ENCODE data around the gene SLFN12L. TPM values are rescaled to one million over a fixed set of nuclear protein-coding genes. Genes with fewer than 3 reads are reported as not detected.

Gene SLFN12L
- total and polyA plus RNA-seq, 10 of the 15 experiments (the other 5 are each of a cell fraction or from before 2014, with no cell fraction given): 1.0 to 21.3 (median 9.4) TPM

DNA sequence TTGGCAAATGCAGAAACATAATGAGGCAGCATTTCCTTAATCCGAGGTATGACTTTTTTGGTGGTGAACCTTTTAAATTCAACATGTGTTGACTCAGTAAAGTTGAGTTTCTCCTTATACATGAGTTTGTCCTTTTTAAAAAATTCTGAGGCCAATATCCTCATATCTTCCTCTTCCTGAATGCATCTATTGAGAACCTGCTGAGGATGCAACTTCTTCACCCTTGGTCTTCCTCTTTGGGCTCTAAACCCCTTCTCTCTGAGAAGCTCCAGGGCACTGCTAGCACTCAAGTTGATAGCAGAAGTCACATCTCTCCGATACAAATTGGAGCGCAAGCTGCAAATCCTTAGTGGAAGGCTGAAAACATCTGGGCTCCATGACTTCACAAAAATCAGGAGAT lies 19.9 kb upstream of the SLFN12L start:
- DNase-seq (ENCODE audit: low read depth, low spot score) (no peak), ATAC-seq (no peak), FAIRE-seq (no peak)
- in situ Hi-C loops (cut with MboI) (loop anchor here (5.0 kb wide), 1 partner anchor 50 kb away; no protein-coding TSS in a partner anchor), intact Hi-C loops (cut with micrococcal nuclease; ENCODE audit: unreplicated experiment) (loop anchor here (5.0 kb wide), 1 partner anchor 190 kb away; no protein-coding TSS in a partner anchor)
- ChIA-PET RAD21 (ENCODE audit: unreplicated experiment) (no interaction called here), CTCF (no interaction called here), SMC1A (ENCODE audit: uncharacterized antibody, unreplicated experiment) (interaction anchor here (0.8 kb wide), 1 partner anchor 19 kb away, joined by 3 read pairs; no protein-coding TSS in a partner anchor), POLR2A (no interaction called here)
- Histone ChIP-seq H3K9ac (ENCODE audit: control insufficient read depth, insufficient read depth, low read length) (no peak overlapping the region), H3K27me3 (replicated peaks in 1 of 2; ENCODE audit: control insufficient read depth in 2 of 2, insufficient read depth in 2 of 2, low read length in 1 of 2) (no peaks in the 10 kb centered on the region), H2AFZ (ENCODE audit: control insufficient read depth, low read depth, low read length) (no peak overlapping the region), H3K36me3 (ENCODE audit: control insufficient read depth in 2 of 2, insufficient read depth in 2 of 2, low read length in 1 of 2) (no peaks in the 10 kb centered on the region; a peak in 1 of 4 replicates), H4K20me1 (ENCODE audit: control insufficient read depth, insufficient read depth) (no peaks in the 10 kb centered on the region), H3K9me3 (replicated peaks; ENCODE audit: control insufficient read depth, insufficient read depth, low read length) (no peaks in the 10 kb centered on the region), H3K4me2 (ENCODE audit: control insufficient read depth, insufficient read depth) (no peak overlapping the region), H3K79me2 (ENCODE audit: control insufficient read depth, insufficient read depth, low read length) (no peaks in the 10 kb centered on the region), H3K27ac (ENCODE audit: control insufficient read depth, insufficient read depth) (no peak overlapping the region), H3K4me1 (ENCODE audit: control insufficient read depth, insufficient read depth, low read length) (no peaks in the 10 kb centered on the region), H3K4me3 (no peak overlapping the region)
- TF ChIP-seq, protein P1, sequence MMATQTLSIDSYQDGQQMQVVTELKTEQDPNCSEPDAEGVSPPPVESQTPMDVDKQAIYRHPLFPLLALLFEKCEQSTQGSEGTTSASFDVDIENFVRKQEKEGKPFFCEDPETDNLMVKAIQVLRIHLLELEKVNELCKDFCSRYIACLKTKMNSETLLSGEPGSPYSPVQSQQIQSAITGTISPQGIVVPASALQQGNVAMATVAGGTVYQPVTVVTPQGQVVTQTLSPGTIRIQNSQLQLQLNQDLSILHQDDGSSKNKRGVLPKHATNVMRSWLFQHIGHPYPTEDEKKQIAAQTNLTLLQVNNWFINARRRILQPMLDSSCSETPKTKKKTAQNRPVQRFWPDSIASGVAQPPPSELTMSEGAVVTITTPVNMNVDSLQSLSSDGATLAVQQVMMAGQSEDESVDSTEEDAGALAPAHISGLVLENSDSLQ (IDR thresholded peaks at IDR 0.05): no peak
- TF ChIP-seq PML (IDR thresholded peaks at IDR 0.05; ENCODE audit: low read length): no peak
- no peak for TF ChIP-seq CBFB (IDR thresholded peaks at IDR 0.05; ENCODE audit: low read depth)
- no peak for TF ChIP-seq RAD51 (IDR thresholded peaks at IDR 0.05)
- TF ChIP-seq RB1 (IDR thresholded peaks at IDR 0.05; ENCODE audit: borderline replicate concordance): no peak
- TF ChIP-seq CHD1 (IDR thresholded peaks at IDR 0.05; ENCODE audit: low read depth, low read length): no peak
- TF ChIP-seq, protein P2, sequence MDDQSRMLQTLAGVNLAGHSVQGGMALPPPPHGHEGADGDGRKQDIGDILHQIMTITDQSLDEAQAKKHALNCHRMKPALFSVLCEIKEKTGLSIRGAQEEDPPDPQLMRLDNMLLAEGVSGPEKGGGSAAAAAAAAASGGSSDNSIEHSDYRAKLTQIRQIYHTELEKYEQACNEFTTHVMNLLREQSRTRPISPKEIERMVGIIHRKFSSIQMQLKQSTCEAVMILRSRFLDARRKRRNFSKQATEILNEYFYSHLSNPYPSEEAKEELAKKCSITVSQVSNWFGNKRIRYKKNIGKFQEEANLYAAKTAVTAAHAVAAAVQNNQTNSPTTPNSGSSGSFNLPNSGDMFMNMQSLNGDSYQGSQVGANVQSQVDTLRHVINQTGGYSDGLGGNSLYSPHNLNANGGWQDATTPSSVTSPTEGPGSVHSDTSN (IDR thresholded peaks at IDR 0.05; ENCODE audit: insufficient replicate concordance, low read depth, low read length): no peak
- no peak for TF ChIP-seq ZNF622 (IDR thresholded peaks at IDR 0.05)
- no peak for TF ChIP-seq NFYA (IDR thresholded peaks at IDR 0.05; ENCODE audit: borderline replicate concordance, low read depth, low read length)
- no peak for TF ChIP-seq BRCA1 (IDR thresholded peaks at IDR 0.05; ENCODE audit: low read depth, low read length)
- no peak for TF ChIP-seq FOXK2 (IDR thresholded peaks at IDR 0.05)
- TF ChIP-seq, protein P3, sequence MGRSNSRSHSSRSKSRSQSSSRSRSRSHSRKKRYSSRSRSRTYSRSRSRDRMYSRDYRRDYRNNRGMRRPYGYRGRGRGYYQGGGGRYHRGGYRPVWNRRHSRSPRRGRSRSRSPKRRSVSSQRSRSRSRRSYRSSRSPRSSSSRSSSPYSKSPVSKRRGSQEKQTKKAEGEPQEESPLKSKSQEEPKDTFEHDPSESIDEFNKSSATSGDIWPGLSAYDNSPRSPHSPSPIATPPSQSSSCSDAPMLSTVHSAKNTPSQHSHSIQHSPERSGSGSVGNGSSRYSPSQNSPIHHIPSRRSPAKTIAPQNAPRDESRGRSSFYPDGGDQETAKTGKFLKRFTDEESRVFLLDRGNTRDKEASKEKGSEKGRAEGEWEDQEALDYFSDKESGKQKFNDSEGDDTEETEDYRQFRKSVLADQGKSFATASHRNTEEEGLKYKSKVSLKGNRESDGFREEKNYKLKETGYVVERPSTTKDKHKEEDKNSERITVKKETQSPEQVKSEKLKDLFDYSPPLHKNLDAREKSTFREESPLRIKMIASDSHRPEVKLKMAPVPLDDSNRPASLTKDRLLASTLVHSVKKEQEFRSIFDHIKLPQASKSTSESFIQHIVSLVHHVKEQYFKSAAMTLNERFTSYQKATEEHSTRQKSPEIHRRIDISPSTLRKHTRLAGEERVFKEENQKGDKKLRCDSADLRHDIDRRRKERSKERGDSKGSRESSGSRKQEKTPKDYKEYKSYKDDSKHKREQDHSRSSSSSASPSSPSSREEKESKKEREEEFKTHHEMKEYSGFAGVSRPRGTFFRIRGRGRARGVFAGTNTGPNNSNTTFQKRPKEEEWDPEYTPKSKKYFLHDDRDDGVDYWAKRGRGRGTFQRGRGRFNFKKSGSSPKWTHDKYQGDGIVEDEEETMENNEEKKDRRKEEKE (IDR thresholded peaks at IDR 0.05): no peak
- WGBS (ENCODE audit: insufficient coverage, insufficient replicate concordance, low lambda C conversion rate, missing lambda C conversion rate): 82% methylated on average over 3 of the region's 3 CpGs
- no TSS peak for BruUV-seq (replicated peaks)

All from GM12878 (cell line).